Measurements from ENCODE around the gene STAT1. TPM values are rescaled to one million over a fixed set of nuclear protein-coding genes. Genes with fewer than 3 reads are reported as not detected.

Gene STAT1
- total and polyA plus RNA-seq, 9 of the 15 experiments (the other 6 are each of a cell fraction or from before 2014, with no cell fraction given) = 8.7 to 34.4 (median 26.8) TPM

DNA sequence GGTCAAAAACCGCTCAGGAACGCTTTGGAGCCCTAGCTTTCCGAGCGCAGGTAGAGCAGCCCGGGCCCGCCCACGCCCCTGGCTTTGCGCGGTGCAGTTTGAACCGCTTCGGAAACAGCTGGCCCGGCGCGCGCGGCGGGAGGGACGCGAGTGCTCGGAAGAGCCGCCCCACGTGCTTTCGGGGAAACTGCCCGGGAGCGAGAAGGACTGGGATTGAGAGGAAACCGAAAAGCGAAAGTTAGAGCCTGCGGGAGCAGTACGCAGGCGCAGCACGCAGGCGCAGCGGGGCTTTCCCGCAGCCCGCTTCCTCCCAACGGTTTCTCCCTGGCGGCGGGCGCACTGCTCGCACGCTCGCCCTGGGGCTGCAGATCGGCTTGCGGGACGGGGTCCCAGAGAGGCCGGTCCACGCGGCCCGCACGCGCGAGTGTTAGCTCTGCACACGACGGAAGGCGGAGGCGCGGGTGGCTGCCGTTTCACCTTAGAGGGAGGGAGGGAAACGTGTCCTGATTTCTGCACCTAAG lies 6.3 kb upstream of the STAT1 start (continued):
- TF ChIP-seq, protein P1, sequence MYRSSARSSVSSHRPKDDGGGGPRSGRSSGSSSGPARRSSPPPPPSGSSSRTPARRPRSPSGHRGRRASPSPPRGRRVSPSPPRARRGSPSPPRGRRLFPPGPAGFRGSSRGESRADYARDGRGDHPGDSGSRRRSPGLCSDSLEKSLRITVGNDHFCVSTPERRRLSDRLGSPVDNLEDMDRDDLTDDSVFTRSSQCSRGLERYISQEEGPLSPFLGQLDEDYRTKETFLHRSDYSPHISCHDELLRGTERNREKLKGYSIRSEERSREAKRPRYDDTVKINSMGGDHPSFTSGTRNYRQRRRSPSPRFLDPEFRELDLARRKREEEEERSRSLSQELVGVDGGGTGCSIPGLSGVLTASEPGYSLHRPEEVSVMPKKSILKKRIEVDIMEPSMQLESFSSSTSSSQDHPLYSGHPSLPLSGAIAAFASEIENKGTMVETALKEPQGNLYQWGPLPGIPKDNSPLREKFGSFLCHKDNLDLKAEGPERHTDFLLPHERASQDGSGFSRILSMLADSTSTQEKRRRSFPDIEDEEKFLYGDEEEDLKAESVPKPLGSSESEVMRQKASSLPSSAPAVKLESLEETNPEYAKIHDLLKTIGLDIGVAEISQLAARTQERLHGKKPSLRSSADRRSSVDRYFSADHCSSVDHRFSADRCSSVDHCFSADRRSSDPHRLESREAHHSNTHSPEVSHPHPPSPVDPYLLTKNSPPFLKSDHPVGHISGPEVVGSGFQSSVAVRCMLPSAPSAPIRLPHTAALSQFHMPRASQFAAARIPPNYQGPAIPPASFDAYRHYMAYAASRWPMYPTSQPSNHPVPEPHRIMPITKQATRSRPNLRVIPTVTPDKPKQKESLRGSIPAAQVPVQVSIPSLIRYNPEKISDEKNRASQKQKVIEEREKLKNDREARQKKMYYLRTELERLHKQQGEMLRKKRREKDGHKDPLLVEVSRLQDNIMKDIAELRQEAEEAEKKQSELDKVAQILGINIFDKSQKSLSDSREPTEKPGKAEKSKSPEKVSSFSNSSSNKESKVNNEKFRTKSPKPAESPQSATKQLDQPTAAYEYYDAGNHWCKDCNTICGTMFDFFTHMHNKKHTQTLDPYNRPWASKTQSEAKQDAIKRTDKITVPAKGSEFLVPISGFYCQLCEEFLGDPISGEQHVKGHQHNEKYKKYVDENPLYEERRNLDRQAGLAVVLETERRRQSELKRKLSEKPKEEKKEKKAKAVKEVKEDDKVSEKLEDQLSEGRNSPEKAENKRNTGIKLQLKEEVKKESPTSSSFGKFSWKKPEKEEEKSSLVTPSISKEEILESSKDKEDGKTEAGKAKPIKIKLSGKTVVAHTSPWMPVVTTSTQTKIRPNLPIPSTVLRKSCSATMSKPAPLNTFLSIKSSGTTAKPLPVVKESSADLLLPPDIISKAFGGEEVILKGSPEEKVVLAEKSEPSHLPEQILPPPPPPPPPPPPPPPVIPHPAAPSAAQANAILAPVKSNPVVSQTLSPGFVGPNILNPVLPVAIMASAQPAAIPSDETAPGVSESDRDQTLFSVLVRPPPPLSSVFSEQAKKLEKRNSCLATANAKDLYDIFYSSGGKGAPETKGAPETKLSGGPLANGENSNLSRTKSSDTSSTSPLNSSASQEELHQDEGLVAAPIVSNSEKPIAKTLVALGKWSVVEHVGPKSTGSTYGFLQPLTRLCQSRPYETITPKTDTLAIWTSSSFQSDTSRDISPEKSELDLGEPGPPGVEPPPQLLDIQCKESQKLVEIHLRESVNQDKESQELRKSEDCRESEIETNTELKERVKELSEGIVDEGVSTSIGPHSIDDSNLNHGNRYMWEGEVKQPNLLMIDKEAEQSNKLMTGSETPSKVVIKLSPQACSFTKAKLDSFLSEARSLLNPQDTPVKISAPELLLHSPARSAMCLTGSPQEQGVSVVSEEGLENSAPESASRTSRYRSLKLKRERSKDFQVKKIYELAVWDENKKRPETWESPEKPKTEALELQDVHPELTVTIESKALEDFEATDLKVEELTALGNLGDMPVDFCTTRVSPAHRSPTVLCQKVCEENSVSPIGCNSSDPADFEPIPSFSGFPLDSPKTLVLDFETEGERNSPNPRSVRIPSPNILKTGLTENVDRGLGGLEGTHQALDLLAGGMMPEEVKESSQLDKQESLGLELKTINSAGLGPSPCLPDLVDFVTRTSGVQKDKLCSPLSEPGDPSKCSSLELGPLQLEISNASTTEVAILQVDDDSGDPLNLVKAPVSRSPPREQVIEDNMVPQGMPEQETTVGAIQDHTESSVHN (IDR thresholded peaks at IDR 0.05; ENCODE audit: borderline replicate concordance in 1 of 2, low read depth in 1 of 2) = peak in 1 of 2 experiments; percentile 95; a peak in 2 of 4 replicates
- TF ChIP-seq SAP30 (IDR thresholded peaks at IDR 0.05; ENCODE audit: borderline replicate concordance, insufficient read depth, low read depth, low read length, poor library complexity, severe bottlenecking) = peak; percentile 94
- TF ChIP-seq ATF1 (CRISPR knock-in tag; IDR thresholded peaks at IDR 0.05) = no peak
- TF ChIP-seq ATF1 (tag; IDR thresholded peaks at IDR 0.05) = peak; percentile 83
- TF ChIP-seq THRAP3 (IDR thresholded peaks at IDR 0.05; ENCODE audit: borderline replicate concordance) = no peak
- no peak for TF ChIP-seq XRCC4 (IDR thresholded peaks at IDR 0.05; ENCODE audit: extremely low read depth, insufficient read depth, insufficient read length)
- peak; percentile 95 for TF ChIP-seq EP300 (IDR thresholded peaks at IDR 0.05; ENCODE audit: low read length)
- TF ChIP-seq TAF9B (IDR thresholded peaks at IDR 0.05; ENCODE audit: partially characterized antibody) = peak; percentile 99
- TF ChIP-seq FOXM1 (IDR thresholded peaks at IDR 0.05; ENCODE audit: low read depth) = peak; percentile 59
- peak; percentile 77 for TF ChIP-seq FOXM1 (CRISPR knock-in tag; IDR thresholded peaks at IDR 0.05; ENCODE audit: low read depth)
- TF ChIP-seq ZFP1 (CRISPR knock-in tag; IDR thresholded peaks at IDR 0.05) = no peak
- TF ChIP-seq, protein P2, sequence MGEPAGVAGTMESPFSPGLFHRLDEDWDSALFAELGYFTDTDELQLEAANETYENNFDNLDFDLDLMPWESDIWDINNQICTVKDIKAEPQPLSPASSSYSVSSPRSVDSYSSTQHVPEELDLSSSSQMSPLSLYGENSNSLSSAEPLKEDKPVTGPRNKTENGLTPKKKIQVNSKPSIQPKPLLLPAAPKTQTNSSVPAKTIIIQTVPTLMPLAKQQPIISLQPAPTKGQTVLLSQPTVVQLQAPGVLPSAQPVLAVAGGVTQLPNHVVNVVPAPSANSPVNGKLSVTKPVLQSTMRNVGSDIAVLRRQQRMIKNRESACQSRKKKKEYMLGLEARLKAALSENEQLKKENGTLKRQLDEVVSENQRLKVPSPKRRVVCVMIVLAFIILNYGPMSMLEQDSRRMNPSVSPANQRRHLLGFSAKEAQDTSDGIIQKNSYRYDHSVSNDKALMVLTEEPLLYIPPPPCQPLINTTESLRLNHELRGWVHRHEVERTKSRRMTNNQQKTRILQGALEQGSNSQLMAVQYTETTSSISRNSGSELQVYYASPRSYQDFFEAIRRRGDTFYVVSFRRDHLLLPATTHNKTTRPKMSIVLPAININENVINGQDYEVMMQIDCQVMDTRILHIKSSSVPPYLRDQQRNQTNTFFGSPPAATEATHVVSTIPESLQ (CRISPR knock-in tag; IDR thresholded peaks at IDR 0.05) = peak; percentile 94; the same call in 1 of the 2 replicates
- no peak for TF ChIP-seq SREBF2 (CRISPR knock-in tag; IDR thresholded peaks at IDR 0.05)
- TF ChIP-seq, protein P3, sequence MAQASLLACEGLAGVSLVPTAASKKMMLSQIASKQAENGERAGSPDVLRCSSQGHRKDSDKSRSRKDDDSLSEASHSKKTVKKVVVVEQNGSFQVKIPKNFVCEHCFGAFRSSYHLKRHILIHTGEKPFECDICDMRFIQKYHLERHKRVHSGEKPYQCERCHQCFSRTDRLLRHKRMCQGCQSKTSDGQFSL (CRISPR knock-in tag; IDR thresholded peaks at IDR 0.05) = peak; percentile 67
- TF ChIP-seq, protein P3 (tag; IDR thresholded peaks at IDR 0.05) = no peak

Data from K562 (cell line).